NT2/D1 (cell line): Measurements from ENCODE around the gene VAV2.

ENCODE experiments used
- SUZ12 ChIP-seq: IDR thresholded peaks from 2 replicates; pipeline ENCODE4 v1.6.1; 2011; ENCODE audit not compliant: insufficient read length, insufficient read depth; ENCODE audit errors: extremely low read depth
- YY1 ChIP-seq: IDR thresholded peaks from 2 replicates; pipeline ENCODE4 v1.6.1; 2011; ENCODE audit not compliant: insufficient read length, insufficient read depth
- ZNF274 ChIP-seq: IDR thresholded peaks from 2 replicates; pipeline ENCODE4 v1.6.1; 2011; ENCODE audit warnings: mild to moderate bottlenecking, low read depth, low read length

DNA sequence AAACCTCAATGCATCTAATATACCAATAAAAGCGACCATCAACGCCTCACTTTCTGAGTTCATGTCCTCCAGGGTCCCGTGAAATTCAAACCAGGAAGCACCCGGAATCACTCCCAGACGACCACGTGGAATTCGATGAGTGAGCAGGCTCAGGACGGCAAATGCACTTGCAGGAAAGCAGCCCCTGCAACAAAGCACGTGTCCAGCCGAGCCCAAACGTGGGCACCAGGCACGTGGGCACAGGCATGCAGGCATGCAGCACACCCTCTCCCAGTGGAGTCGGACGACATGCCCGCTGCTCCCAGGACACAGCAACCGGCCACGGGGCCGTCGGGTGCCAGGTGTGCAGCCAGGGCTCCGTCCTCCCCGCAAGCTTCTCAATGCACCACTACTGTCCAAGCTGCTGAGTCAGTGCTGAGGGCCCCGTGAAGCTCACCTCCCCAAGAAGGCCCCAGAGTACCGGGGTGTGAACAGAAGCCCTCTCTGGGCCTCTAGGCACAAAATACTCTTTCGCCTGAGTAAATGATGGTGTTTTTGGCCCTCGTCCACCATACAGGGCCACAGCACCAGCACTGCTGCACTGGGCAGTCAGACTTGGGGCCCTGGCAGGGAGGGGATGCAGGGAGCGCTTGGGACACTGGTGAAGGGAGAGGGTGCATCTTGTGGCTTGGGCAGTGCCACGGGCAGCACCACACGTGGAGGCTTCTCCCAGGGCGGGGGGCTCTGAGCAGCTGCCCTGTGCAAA, 87.6 kb downstream of the VAV2 start:
- TF ChIP-seq YY1 = no peak
- TF ChIP-seq SUZ12 = no peak
- no peak for TF ChIP-seq ZNF274
